Liver (tissue), 9 donors: ENCODE results near the gene SLIT1. TPM values are rescaled to one million over a fixed set of nuclear protein-coding genes. Genes with fewer than 3 reads are reported as not detected.

ENCODE experiments used
- DNase-seq: peaks from one replicate; pipeline ENCODE4 v3.0.0-alpha.2; 2017; ENCODE audit warnings: low spot score
- H3K27ac ChIP-seq, 2 donors: one replicate each; pipeline ENCODE4 v1.7.0; 2013; ENCODE audit warnings: inconsistent platforms in 2 of 2, low read length in 2 of 2, control low read depth in 1 of 2, low read depth in 1 of 2, mild to moderate bottlenecking in 1 of 2
- H3K27me3 ChIP-seq, 4 donors: one replicate each; pipeline versions ENCODE4 v1.6.1 to v1.7.0; 2013; ENCODE audit warnings: low read length in 3 of 4, inconsistent platforms in 1 of 4, mild to moderate bottlenecking in 1 of 4, moderate library complexity in 1 of 4; ENCODE audit not compliant: control insufficient read depth in 4 of 4, insufficient read depth in 4 of 4
- H3K36me3 ChIP-seq, 4 donors: one replicate each; pipeline versions ENCODE4 v1.6.1 to v1.7.0; 2013; ENCODE audit warnings: low read length in 3 of 4, mild to moderate bottlenecking in 3 of 4, low read depth in 1 of 4, moderate library complexity in 1 of 4; ENCODE audit not compliant: control insufficient read depth in 4 of 4, insufficient read depth in 3 of 4
- H3K4me1 ChIP-seq, 4 donors: one replicate each; pipeline versions ENCODE4 v1.6.1 to v1.7.0; 2013; ENCODE audit warnings: low read length in 3 of 4, mild to moderate bottlenecking in 3 of 4, moderate library complexity in 1 of 4; ENCODE audit not compliant: control insufficient read depth in 4 of 4, insufficient read depth in 4 of 4
- H3K4me3 ChIP-seq, 3 donors: one replicate each; pipeline versions ENCODE4 v1.6.1 to v1.7.0; 2013; ENCODE audit warnings: low read length in 3 of 3, control low read depth in 1 of 3, low read depth in 1 of 3, mild to moderate bottlenecking in 1 of 3
- H3K9ac ChIP-seq, 2 donors: one replicate each; pipeline ENCODE4 v1.7.0; 2013; ENCODE audit warnings: low read length in 2 of 2, mild to moderate bottlenecking in 2 of 2, moderate library complexity in 2 of 2, control low read depth in 1 of 2, low read depth in 1 of 2
- H3K9me3 ChIP-seq, 4 donors: one replicate each; pipeline versions ENCODE4 v1.6.1 to v1.7.0; 2013; ENCODE audit warnings: low read length in 3 of 4; ENCODE audit not compliant: control insufficient read depth in 4 of 4
- EGR1 ChIP-seq, 2 donors: IDR thresholded peaks; 2 replicates each; pipeline ENCODE4 v1.6.1; 2016 to 2018; ENCODE audit warnings: antibody characterized with exemption in 2 of 2, low read depth in 2 of 2
- FOXA1 ChIP-seq: IDR thresholded peaks from 2 replicates; pipeline ENCODE4 v1.6.1; 2016; ENCODE audit warnings: antibody characterized with exemption
- FOXA2 ChIP-seq: IDR thresholded peaks from 2 replicates; pipeline ENCODE4 v1.6.1; 2016; ENCODE audit warnings: antibody characterized with exemption
- GABPA ChIP-seq, 2 donors: IDR thresholded peaks in 1 of 2; conservative IDR thresholded peaks in 1 of 2; 2 replicates each; pipeline ENCODE4 v1.6.1; 2016; ENCODE audit warnings: antibody characterized with exemption in 2 of 2, mild to moderate bottlenecking in 1 of 2, moderate library complexity in 1 of 2
- HNF4A ChIP-seq, 2 donors: conservative IDR thresholded peaks; 2 replicates each; pipeline ENCODE4 v1.6.1; 2016; ENCODE audit warnings: antibody characterized with exemption in 2 of 2, mild to moderate bottlenecking in 2 of 2
- HNF4G ChIP-seq: IDR thresholded peaks from 2 replicates; pipeline ENCODE4 v1.6.1; 2016; ENCODE audit warnings: antibody characterized with exemption
- MAX ChIP-seq: IDR thresholded peaks from 2 replicates; pipeline ENCODE4 v1.6.1; 2016; ENCODE audit warnings: antibody characterized with exemption
- RAD21 ChIP-seq, 2 donors: IDR thresholded peaks; 2 replicates each; pipeline ENCODE4 v1.6.1; 2016; ENCODE audit warnings: antibody characterized with exemption in 2 of 2, mild to moderate bottlenecking in 2 of 2
- REST ChIP-seq: IDR thresholded peaks from 2 replicates; pipeline ENCODE4 v1.6.1; 2016; ENCODE audit warnings: antibody characterized with exemption, mild to moderate bottlenecking
- RXRA ChIP-seq, 2 donors: IDR thresholded peaks; 2 replicates each; pipeline ENCODE4 v1.6.1; 2017 to 2018; ENCODE audit warnings: antibody characterized with exemption in 2 of 2, mild to moderate bottlenecking in 1 of 2
- SP1 ChIP-seq: IDR thresholded peaks from 2 replicates; pipeline ENCODE4 v1.6.1; 2018; ENCODE audit warnings: antibody characterized with exemption, mild to moderate bottlenecking
- YY1 ChIP-seq: IDR thresholded peaks from 2 replicates; pipeline ENCODE4 v1.6.1; 2016; ENCODE audit warnings: antibody characterized with exemption, mild to moderate bottlenecking
- WGBS: extraction: QIAGEN DNeasy Blood & Tissue Kit; methylation state at CpG from one replicate; pipeline ENCODE4 v1.1.7; 2013; 5-methylcytosine and 5-hydroxymethylcytosine counted together
- polyA plus RNA-seq, 2 donors: library from polyadenylated mRNA; stranded (reverse) in 1 of 2; unstranded in 1 of 2; fragments of 200-250 nt in 1 of 2; fragments of >200 nt in 1 of 2; fragmentation: Nextera tagmentation in 1 of 2; extraction: Ambion mirVana in 1 of 2; gene quantifications; one replicate each; pipeline versions ENCODE4 v1.2.1 to v1.2.3, GENCODE V29; 2013 to 2015
- total RNA-seq, 2 donors: library from RNA; depleted of rRNA; stranded (reverse); fragments of >200 nt; gene quantifications; one replicate each; pipeline ENCODE4 v1.2.3, GENCODE V29; 2014
- TF ChIP-seq, protein P1 (sequence below): IDR thresholded peaks from 2 replicates; pipeline ENCODE4 v1.6.1; 2016; ENCODE audit warnings: antibody characterized with exemption
- donor health status: healthy.
- donor health status: healthy.
- donor health status: healthy.
- donor health status: healthy.
- donor health status: healthy.

The SLIT1 gene
- total and polyA plus RNA-seq, 4 donors = under 0.01 to 0.14 (median 0.06) TPM

- no peak for TF ChIP-seq REST
- no peak for TF ChIP-seq YY1
These were observed 50.3 kb downstream of the SLIT1 start (continued) for GRCh38 chr10:97135464-97135863.

GRCh38 chr10:97134983-97135382 lies 50.8 kb downstream of the SLIT1 start:
- Histone ChIP-seq H3K27me3 (no peaks in the 10 kb centered on the region), H3K9ac (no peak overlapping the region), H3K4me3 (no peak overlapping the region), H3K36me3 (no peaks in the 10 kb centered on the region), H3K27ac (no peak overlapping the region), H3K4me1 (no peaks in the 10 kb centered on the region), H3K9me3 (no peaks in the 10 kb centered on the region)
- 87% methylated on average over 15 of the region's 15 CpGs for WGBS
- DNase-seq = no peak
- TF ChIP-seq RAD21 (IDR thresholded peaks at IDR 0.05) (no peak), HNF4A (conservative IDR thresholded peaks at IDR 0.05) (no peak), RXRA (IDR thresholded peaks at IDR 0.05) (no peak), HNF4G (no peak), EGR1 (IDR thresholded peaks at IDR 0.05; ENCODE audit: low read depth in 2 of 2) (no peak), YY1 (no peak), FOXA1 (no peak), REST (no peak)

DNA sequence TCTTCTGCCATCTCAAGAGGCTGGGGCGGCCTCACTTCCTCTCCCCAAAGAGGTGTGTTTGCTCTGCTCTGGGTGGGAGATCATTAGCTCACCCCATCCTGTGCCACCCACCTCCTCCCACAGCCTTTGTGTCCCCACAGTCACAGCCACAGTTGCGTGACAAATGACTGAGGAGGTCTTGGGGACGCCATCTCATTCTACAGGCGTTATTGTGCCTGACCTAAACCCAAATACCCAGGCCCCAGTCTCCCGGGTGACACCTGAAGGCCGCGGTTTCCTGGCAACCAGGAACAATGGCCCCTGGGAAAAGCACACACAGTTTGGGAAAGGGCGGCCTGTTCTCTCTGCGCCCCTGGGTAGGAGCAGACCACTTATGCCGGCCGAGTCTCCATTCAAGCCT lies 51.6 kb downstream of the SLIT1 start:
- Histone ChIP-seq H3K27me3 (no peaks in the 10 kb centered on the region), H3K9ac (no peak overlapping the region), H3K9me3 (no peaks in the 10 kb centered on the region), H3K4me3 (no peak overlapping the region), H3K36me3 (no peaks in the 10 kb centered on the region), H3K27ac (no peak overlapping the region), H3K4me1 (no peaks in the 10 kb centered on the region)
- no peak for TF ChIP-seq GABPA (IDR thresholded peaks at IDR 0.05 in 1 of 2, conservative IDR thresholded peaks at IDR 0.05 in 1 of 2)
- no peak for TF ChIP-seq FOXA2
- TF ChIP-seq RAD21 (IDR thresholded peaks at IDR 0.05) = no peak
- no peak for TF ChIP-seq HNF4G
- TF ChIP-seq REST = no peak
- TF ChIP-seq SP1 = no peak
- TF ChIP-seq, protein P1, sequence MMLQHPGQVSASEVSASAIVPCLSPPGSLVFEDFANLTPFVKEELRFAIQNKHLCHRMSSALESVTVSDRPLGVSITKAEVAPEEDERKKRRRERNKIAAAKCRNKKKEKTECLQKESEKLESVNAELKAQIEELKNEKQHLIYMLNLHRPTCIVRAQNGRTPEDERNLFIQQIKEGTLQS = no peak
- TF ChIP-seq MAX = no peak
- 88% methylated on average over 11 of the region's 11 CpGs for WGBS
- DNase-seq = no peak
